HG02970 (cell line): ENCODE results near the gene YES1.
A peak's percentile ranks its signal among the peaks of the same experiment; 100 is the strongest.

Source experiments
- ATAC-seq: cut with Tn5 transposase; IDR thresholded peaks from one replicate; pipeline ENCODE4 v1.9.1; 2021; ENCODE audit warnings: mild to moderate bottlenecking, moderate library complexity, moderate number of reproducible peaks; ENCODE audit not compliant: unreplicated experiment, low FRiP score

The YES1 gene

DNA sequence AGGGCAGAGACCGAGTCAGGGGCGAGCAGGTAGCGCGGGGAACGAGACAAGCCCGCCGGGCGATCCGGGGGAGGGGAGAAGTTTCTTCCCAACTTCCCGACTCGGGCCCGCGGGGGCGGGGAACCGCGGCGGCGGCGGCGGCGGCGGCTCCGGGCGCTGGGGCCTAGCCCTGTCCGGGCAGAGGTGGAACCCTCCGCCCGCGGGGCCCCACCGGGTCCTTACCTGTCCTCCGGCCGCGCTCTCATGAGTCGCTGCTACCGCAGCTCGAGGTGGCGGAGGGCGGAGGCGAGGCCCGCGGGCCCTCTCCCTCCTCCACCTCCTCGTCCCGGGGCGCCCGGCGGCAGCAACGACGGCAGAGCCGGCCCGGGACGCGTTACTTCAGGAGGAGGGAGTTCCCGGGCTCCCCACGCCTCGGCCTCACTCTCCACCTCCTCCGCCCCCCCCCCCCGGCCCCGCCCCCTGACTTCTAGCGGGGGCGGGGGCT, at the start of gene YES1:
Gene YES1, minus strand, starts transcription at position 351 of the 484 bp plus-strand sequence. CDS start 55,415 bp downstream, outside the sequence.
- peak; percentile 41 for ATAC-seq

DNA sequence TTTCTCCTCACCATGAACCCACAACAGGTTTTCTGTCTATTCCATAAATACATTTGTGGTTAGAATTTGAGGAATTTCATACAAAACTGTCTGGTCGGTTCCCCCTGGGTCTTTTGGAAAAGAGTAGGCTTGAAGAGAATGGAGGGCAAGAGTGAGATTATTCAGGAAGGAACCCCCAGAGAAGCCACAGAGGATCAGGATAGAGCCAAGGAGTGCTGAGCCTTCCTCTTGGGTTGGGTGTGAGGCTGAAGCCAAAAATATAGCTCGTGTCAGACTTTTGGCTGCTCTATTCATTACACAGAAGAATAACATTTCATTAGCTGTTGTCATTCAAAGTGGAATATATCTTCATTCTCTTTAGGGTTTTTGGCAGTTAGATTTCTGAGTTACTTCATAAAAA, 45.9 kb upstream of the YES1 start:
- no peak for ATAC-seq

DNA sequence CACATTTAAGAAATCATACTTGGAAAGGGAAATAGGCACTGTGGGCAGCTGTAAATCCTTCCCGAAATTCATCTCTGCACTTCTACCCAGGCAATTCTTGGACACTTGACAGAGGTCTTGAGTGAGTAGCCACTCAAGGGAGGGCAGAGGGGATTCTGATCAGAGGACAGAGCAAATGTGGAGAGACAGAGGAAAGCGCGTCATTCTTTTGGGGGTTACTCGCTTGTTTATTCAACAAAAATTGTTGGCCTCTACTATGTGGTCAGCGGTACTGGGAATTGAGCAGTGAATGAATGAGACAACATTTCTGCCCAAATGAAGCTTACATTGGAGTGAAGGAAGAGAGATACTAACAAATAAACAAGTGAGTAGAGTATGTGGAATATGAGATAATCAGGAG, 41.4 kb upstream of the YES1 start:
- no peak for ATAC-seq

DNA sequence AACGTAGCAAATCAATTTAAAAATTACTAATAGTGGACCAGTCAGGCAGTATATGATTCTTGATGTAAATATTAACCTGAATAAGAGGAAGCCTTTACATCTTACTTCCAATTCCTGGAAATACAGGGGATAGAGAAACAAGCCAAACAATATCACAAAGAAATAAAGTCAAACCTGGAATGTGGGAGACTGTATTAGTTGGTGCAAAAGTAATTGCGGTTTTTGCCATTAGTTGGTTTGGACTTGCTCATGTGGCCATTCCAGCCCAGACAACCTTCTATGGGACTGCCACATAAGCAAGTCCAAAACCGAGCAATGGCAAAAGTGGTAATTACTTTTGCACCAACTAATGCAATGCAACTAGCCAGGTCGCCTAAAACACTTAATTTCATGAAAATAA, 38.9 kb upstream of the YES1 start:
- ATAC-seq, result no peak

DNA sequence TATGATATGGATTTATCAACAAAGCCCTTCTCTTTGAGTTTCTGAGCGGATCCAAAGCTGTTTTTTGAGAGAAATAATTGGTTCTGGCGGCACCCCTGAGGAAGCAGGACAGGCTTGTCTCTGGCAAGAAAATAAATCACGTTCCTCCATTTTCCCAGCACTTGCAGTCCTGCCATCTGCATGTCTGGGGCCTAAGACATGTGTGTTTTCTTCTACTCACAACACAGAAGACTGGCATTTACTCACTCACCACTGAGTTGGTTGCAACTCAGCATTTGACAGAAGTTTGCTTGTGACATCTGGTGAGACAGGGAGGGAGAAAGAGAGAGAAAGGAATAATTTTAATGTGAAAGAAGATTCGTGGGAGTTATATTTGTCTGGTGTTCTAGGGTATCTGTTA, 37.0 kb upstream of the YES1 start:
- ATAC-seq, result no peak

DNA sequence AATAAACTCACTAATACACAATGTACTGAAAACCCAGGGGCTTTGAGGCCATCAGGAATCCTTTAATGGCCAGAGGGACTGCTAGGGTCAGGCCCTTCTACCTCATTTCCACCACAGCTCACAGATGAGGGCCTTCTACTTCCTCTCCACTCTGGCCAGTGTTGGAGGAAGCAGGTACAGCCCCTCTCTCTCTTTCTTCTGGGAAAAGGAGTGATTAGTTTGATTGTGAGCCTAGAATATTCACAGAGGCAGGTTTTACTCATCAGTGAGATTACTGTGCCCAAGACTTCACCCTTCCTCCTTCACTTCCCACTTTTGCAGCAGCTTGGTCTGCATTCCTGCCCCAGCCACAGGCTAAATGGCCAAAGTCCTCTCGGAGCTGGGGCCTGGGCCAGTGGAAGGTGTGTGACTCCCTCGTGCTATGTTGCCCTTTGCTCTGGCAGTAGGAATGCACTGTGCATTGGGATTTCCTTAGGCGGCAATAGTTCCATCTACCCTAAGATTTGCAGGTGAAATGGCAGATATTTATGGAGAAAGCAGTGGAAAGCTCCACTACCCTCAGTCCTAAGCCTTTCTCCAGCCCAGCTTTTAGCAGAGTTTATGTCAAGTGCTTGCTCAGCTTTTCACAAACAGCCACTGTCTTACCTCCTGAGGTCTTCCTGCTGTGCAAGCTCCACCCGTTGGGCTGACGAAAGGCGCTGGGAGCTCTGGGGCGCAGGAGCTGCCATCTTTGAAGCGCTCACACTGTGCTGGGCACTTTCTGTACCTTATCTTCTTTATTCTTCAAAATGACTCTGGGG, 36.2 kb upstream of the YES1 start:
- ATAC-seq, result no peak

DNA sequence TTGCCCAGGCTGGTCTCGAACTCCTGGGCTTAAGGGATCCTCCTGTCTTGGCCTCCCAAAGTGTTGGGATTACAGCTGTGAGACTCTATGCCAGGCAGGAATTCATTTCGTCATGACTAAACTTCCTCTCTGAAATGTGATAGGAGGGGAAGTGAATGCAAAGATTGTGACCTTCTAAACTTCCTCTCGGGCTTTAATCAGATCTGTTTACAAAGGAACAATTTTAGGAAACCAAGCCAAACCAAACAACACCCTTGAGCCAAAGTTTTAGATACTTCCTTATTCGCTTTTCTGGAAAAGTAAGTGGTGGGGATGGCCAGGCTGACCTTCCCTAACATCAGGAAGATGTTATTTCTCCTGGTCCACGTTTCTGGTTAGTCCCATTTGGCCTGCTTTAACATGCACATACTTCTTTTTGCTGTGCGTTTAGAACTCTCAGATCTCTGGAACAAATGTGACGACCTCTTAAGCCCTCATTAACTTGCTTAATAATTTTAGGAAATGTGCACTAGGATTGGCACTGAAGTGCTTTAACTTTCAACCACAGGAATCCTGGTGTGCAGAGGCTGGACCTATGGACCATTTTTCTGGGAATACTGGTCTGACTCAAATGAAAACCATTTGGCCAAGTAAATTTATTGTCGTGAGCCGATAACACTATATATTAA, 33.2 kb upstream of the YES1 start:
- ATAC-seq, result no peak

DNA sequence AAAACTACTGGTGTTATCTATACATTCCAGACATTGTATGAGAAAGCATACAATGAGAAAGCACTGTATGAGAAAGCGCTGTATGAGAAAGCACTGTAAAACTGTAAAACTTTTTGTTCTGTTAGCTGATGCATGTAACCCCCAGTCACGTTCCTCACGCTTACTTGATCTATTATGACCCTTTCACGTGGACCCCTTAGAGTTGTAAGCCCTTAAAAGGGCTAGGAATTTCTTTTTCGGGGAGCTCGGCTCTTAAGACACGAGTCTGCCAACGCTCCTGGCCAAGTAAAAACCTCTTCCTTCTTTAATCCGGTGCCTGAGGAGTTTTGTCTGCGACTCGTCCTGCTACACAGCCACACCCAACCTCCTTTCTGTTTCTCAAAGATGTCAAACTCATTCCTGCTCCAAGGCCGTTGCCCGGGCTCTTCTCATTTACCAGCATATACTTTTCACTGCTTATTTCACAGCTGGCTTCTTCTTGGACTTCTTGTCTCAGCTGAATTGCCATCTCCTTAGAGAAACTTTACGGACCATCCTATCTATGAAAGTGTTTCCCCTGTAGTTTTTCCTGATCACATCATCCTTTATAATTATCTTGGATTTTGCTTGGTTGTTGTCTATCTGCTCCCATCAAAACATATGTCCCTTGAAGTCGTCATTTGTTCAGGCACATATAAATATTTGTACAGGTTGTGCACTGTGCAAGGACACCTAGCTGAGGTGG, 29.8 kb upstream of the YES1 start:
- no peak for ATAC-seq

DNA sequence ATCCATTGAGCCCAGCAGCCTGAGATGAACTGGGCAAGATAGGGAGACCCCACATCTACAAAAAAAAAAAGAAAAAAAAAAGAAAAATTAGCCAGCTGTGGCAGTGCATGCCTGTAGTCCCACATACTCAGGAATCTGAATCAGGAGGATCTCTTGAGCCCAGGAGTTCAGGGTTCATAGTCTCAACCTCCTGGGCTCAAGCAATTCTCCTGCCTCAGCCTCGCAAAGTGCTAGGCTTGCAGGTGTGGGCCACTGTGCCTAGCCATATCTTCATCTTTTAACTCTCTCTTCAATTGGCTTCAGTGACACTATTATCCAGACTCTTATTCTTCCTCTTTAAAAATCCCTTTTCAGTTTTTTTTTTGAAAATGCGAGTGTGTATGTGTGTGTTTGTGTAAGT, 28.5 kb upstream of the YES1 start:
- no peak for ATAC-seq

DNA sequence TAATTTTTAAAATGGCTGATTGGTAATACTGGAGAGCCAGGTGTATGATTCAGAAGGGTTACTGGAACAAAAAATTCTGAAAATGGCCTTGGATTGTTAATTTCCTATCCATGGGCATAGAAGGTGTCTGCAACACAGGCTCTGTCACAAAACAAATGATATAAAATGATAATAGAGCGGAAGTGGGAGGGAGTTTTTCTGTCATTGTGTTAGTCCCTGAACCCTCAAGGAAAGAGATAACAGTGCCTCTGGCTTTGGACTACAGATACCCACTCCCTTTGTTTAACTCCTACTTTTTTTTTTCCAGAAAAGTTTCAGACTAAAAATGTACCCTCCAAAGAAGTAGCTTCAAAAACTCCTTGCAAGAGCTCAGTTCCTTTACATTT, 28.0 kb upstream of the YES1 start:
- no peak for ATAC-seq

DNA sequence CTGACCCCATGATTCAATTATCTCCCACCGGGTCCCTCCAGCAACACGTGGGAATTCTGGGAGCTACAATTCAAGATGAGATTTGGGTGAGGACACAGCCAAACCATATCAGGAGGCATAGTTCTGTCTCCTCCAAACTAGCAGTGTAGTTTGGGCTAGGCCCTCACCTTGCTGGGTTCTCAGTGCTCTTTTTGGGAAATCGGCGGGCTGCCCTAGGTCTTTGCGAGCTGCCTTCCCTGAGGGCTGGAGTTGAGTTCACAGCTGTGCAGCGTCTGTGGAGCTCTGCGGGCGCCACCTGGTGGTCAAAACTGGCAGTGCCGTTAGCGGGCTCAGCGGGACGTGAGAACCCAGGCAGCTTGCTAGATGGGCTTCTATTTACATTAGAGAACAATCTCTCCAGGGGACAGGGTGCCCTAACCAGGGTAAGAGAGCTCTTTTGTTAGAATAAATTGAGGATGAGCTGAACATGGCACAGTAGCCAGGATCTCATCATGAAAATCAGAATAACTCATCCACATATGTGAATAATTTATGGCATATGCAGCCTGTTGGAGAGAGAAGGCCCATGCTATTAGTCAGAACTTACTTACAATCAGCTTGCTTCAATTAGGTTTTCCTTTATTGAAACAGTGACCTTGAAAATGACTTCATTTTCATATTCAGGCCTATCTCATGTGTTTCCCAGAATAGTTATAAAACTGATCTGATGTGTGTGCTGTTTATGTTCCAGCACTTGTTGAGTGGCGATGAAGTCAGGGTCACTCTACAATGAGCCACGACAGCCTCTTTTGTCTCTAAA, 27.4 kb upstream of the YES1 start:
- peak; percentile 84 for ATAC-seq

DNA sequence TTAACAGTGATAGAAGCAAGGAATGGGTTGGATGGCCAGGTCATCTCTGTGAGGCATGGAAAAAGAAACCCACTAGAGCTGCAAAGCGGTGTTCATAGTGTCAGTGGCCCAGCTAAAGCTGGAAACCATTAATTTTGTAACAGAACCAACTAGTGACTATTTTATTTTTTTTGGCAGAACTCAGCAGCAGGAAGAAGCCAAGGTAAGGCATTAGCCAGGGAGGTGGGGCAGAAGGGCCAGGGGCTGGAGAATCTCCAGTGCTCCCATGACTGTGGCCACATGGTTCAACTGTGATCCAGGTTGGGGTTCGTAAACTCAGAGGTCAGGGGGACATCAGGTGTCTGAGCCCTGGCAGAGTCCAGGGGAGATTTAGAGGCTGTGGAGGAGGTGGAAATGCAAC, 25.9 kb upstream of the YES1 start:
- no peak for ATAC-seq

DNA sequence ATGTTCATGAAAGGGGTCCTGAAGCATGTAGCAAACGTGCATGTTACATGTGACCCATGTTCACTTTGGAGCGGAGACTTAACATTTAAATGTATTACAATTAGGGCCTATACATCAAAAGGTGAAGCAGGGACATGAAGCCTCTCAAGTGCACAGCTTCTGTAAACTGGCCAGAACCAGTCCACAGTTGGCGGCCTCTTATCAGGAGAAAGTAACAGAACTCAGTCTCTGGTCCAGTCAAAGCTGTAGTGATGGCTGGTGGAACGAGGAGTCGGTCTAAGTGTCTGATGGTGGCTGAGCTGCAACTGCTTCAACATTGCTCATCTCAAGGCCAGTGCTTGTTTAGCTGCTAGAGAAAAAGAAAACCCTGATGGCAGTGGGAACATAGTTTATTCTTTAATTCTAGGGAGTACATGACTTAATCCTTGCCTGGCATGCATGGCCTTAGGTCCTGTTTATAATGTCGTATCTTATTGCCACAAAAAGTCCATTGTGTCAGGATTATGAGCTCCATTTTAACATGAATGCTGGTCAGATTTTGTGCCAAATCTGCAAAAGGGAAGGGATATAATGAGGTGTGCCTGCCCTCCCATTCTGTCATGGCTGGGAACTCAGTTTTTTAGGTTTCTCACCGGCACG, 22.2 kb upstream of the YES1 start:
- no peak for ATAC-seq

DNA sequence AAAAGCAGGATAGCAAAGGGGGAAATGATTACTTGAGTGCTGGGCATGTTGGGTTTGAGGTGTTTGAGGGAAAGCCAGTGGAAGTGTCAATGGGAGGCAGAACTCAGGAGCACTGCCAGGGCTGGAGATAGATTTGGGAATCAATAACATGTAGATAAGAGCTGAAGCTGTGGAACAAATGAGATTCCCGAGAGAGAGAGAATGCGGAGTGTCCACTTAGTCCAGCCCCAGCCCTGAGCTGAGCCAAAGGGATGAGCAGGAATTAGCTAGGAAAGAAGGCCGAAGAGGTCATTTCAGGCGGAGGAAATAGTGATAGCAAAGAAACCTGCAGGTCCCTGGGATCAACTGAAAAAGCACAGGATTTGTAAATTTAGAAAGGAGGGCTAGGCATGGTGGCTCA, 21.2 kb upstream of the YES1 start:
- no peak for ATAC-seq

DNA sequence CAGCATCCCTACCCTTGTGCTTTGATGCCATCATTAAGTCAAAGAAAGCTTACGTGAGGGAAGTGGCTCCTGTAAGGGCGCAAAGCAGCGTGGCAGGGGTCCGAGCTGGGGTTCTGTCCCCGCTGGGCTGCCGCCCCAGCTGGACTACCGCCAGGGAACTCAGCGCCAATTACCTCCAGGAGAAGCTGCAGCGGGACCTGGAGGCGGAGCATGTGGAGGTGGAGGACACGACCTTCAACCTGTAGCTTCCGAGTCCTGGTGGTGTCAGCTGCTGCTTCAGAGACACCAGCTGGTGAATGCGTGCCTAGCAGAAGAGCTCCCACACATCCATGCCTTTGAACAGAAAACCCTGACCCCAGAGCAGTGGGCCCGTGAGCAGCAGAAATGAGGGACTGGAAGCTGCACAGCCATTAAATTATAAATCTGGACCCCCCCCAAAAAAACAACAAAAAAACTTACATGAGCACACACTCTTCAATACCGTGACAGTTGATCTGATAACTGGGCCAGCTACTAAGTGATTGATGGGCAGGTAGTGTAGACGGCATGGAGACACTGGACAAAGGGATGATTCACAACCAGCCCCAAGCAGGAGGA, 20.1 kb upstream of the YES1 start:
- no peak for ATAC-seq

DNA sequence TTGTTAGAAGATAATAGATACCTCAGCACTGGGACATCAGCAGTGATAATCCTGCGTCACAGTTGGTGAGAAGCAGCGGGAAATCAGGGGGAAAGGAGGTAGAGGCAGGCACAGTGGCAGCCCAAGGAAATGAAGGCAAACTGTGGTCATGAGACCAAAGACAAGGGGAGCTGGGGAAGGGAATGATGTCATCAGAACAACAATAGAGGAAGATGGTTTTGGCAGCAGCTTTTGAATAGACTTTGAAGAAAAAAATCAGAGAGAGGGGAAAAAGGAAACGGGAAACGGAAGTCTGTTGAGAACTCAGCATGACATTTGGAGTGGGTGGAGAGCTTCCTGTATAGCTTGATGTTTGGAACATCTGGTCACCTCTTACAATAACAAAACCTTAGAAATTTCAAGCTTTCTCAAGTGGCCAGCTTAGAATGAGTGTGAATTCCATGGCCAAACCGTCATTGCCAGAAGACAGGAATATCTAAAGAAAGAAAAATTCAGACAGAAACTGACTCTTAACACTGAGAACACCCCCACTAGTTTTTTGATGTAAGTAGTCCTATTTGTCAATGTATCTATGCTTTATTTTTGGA, 18.4 kb upstream of the YES1 start:
- ATAC-seq, result no peak

DNA sequence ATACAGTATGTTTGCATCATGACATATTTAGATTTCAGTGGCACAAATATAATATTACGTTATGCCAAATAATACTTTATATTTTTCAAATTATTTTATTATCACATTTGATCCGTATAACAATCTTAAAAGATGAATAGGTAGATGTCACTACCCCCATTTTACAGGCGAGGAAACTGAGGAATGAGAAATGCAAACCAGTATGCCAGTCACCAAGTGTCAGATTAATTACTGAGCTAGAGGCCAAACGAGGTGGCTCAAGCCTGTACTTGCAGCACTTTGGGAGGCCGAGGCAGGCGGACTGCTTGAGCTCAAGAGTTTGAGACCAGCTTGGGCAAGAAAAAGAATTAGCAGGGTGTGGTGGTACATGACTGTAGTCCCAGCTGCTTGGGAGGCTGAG, 17.4 kb upstream of the YES1 start:
- ATAC-seq, result no peak

DNA sequence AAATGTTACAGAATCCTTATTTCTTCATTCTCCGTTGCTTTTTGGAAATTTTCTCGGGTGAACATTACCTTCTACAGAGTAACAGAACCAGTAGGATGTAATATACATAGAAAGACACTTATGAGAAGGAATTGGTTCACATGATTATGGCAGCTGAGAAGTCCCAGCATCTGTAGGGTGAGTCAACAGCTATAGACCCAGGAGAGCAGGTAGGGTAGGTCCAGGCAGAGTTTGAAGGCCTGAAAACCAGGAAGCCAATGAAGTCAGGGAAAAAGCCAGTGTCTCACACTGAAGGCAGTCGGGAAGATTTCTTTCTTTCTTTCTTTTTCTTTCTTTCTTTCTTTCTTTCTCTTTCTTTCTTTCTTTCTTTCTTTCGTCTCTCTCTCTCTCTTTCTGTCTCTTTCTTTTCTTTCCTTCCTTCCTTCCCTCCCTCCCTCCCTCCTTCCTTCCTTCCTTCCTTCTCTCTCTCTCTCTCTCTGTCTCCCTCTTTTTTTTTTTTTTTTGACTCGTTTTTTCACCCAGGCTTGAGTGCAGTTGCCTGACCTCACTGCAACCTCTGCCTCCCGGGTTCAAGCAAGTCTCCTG, 15.1 kb upstream of the YES1 start:
- no peak for ATAC-seq
